HFFc6 (cell line): ENCODE measurements around the gene PDZRN3. TPM values are rescaled to one million over a fixed set of nuclear protein-coding genes. Genes with fewer than 3 reads are reported as not detected.

Experiments used
- DNase-seq: peaks from one replicate; pipeline ENCODE4 v3.0.0-alpha.2; 2018
- H3K27ac Mint-ChIP-seq: 2 replicates; pipeline ENCODE4 v1.8.0; 2020; ENCODE audit warnings: mild to moderate bottlenecking, mixed read lengths
- H3K27me3 Mint-ChIP-seq: 2 replicates; pipeline ENCODE4 v1.8.0; 2021; ENCODE audit warnings: mild to moderate bottlenecking, moderate library complexity, mixed read lengths; ENCODE audit not compliant: insufficient read depth
- H3K36me3 Mint-ChIP-seq: 2 replicates; pipeline ENCODE4 v1.8.0; 2021; ENCODE audit warnings: low read depth, mixed read lengths
- H3K4me1 Mint-ChIP-seq: 2 replicates; pipeline ENCODE4 v1.8.0; 2020; ENCODE audit warnings: low read depth, mixed read lengths
- H3K4me3 Mint-ChIP-seq: 2 replicates; pipeline ENCODE4 v1.8.0; 2020; ENCODE audit warnings: mild to moderate bottlenecking, moderate library complexity, mixed read lengths
- H3K9me3 Mint-ChIP-seq: 2 replicates; pipeline ENCODE4 v1.8.0; 2020; ENCODE audit warnings: mild to moderate bottlenecking, mixed read lengths
- CTCF ChIP-seq: fragments of 200-600 bp; sonication (generic); IDR thresholded peaks from 2 replicates; pipeline ENCODE4 v1.5.0; 2021; ENCODE audit warnings: antibody characterized with exemption, mild to moderate bottlenecking
- total RNA-seq, 6 experiments: library from RNA; stranded (reverse); fragmentation: NEBNext Ultra II Directional; extraction: Animal tissue kit (Norgen Biotek cat#: 25700); gene quantifications; 2 replicates in 1 of 6; 3 replicates in 5 of 6; pipeline ENCODE4 v1.2.3, GENCODE V29; 2021

Gene PDZRN3
- total RNA-seq, 6 experiments from 2014 or later, result 15.1 to 18.5 (median 16.7) TPM

GRCh38 chr3:73352841-73353645 lies 271.7 kb downstream of the PDZRN3 start:
- TF ChIP-seq CTCF, result no peak
- no peak overlapping the region for H3K4me3 Mint-ChIP-seq
- no peaks in the 10 kb centered on the region; the same call in 1 of the 2 replicates for H3K4me1 Mint-ChIP-seq
- no peak overlapping the region for H3K27ac Mint-ChIP-seq
- DNase-seq, result no peak
- H3K36me3 Mint-ChIP-seq, result no peaks in the 10 kb centered on the region
- peaks cover 15% of the 10 kb centered on the region for H3K27me3 Mint-ChIP-seq
- no peaks in the 10 kb centered on the region for H3K9me3 Mint-ChIP-seq

GRCh38 chr3:73351423-73352071 lies 273.2 kb downstream of the PDZRN3 start:
- Mint-ChIP-seq H3K36me3 (no peaks in the 10 kb centered on the region), H3K4me1 (no peaks in the 10 kb centered on the region; the same call in 1 of the 2 replicates), H3K9me3 (no peaks in the 10 kb centered on the region), H3K27ac (no peak overlapping the region), H3K4me3 (no peak overlapping the region), H3K27me3 (peaks cover 19% of the 10 kb centered on the region)
- TF ChIP-seq CTCF, result no peak
- DNase-seq, result no peak

- Mint-ChIP-seq H3K27ac (no peak overlapping the region), H3K9me3 (no peaks in the 10 kb centered on the region), H3K4me3 (no peak overlapping the region), H3K27me3 (peaks cover 20% of the 10 kb centered on the region), H3K36me3 (no peaks in the 10 kb centered on the region), H3K4me1 (no peaks in the 10 kb centered on the region; the same call in 1 of the 2 replicates)
- no peak for TF ChIP-seq CTCF
- DNase-seq, result no peak
These were observed 273.7 kb downstream of the PDZRN3 start for GRCh38 chr3:73350996-73351395.

- Mint-ChIP-seq H3K4me3 (no peak overlapping the region), H3K27me3 (peaks cover 24% of the 10 kb centered on the region), H3K27ac (no peak overlapping the region), H3K9me3 (no peaks in the 10 kb centered on the region), H3K4me1 (no peaks in the 10 kb centered on the region; the same call in 1 of the 2 replicates), H3K36me3 (no peaks in the 10 kb centered on the region)
- no peak for TF ChIP-seq CTCF
- no peak for DNase-seq
These were observed 275.1 kb downstream of the PDZRN3 start for GRCh38 chr3:73349657-73350056.

GRCh38 chr3:73342077-73342476 lies 282.7 kb downstream of the PDZRN3 start:
- Mint-ChIP-seq H3K4me1 (no peaks in the 10 kb centered on the region), H3K4me3 (no peak overlapping the region), H3K36me3 (no peaks in the 10 kb centered on the region), H3K27ac (no peak overlapping the region), H3K27me3 (peaks cover 18% of the 10 kb centered on the region), H3K9me3 (peaks cover 3% of the 10 kb centered on the region; the same call in 1 of the 2 replicates)
- no peak for TF ChIP-seq CTCF
- no peak for DNase-seq
